ENCODE measurements around the gene GTF2IRD2.
"Not testable (repeated sequence)": the region's sequence is repeated elsewhere in the genome, so short reads cannot be mapped to it uniquely, and the experiment has no call there.

The GTF2IRD2 gene

GRCh38 chr7:74783595-74783994, 67.8 kb downstream of the GTF2IRD2 start:
- not testable (repeated sequence) for DNase-seq

- not testable (repeated sequence) for DNase-seq
Observed at GRCh38 chr7:74781746-74782145, 69.7 kb downstream of the GTF2IRD2 start.

- not testable (repeated sequence) for DNase-seq
Observed at GRCh38 chr7:74779053-74779452, 72.4 kb downstream of the GTF2IRD2 start.

- DNase-seq, result not testable (repeated sequence)
Observed at GRCh38 chr7:74775111-74775510, 76.3 kb downstream of the GTF2IRD2 start.

- not testable (repeated sequence) for DNase-seq
Observed at GRCh38 chr7:74773760-74774750, 77.3 kb downstream of the GTF2IRD2 start, which contains the start of gene NCF1. TSS of gene NCF1 (plus strand) at chr7:74774011. CDS start at chr7:74774032, 21 bp downstream.

- DNase-seq, result not testable (repeated sequence)
Observed at GRCh38 chr7:74772093-74772492, 79.3 kb downstream of the GTF2IRD2 start.

- DNase-seq, result not testable (repeated sequence)
Observed at GRCh38 chr7:74770062-74770461, 81.3 kb downstream of the GTF2IRD2 start.

GRCh38 chr7:74766991-74767390, 84.4 kb downstream of the GTF2IRD2 start:
- not testable (repeated sequence) for DNase-seq

GRCh38 chr7:74766509-74766908, 84.9 kb downstream of the GTF2IRD2 start:
- not testable (repeated sequence) for DNase-seq

GRCh38 chr7:74765205-74765918, 86.0 kb downstream of the GTF2IRD2 start:
- DNase-seq, result not testable (repeated sequence)

GRCh38 chr7:74758982-74759381, 92.4 kb downstream of the GTF2IRD2 start:
- not testable (repeated sequence) for DNase-seq

- not testable (repeated sequence) for DNase-seq
Observed at GRCh38 chr7:74758268-74758667, 93.1 kb downstream of the GTF2IRD2 start.

GRCh38 chr7:74756673-74757072, 94.7 kb downstream of the GTF2IRD2 start:
- DNase-seq, result not testable (repeated sequence)

GRCh38 chr7:74753921-74754482, 97.4 kb downstream of the GTF2IRD2 start:
- not testable (repeated sequence) for DNase-seq

All from CD4-positive, alpha-beta T cell treated with Interleukin-17A for 4 hours (primary cell).